NCI-H2107 (cell line): Measurements from ENCODE around the gene MME.
"Not testable (repeated sequence)": the region's sequence is repeated elsewhere in the genome, so short reads cannot be mapped to it uniquely, and the experiment has no call there.

Experiments used
- DNase-seq: peaks from one replicate; lab custom pipeline; 2025; lab: John Stamatoyannopoulos, UW

Gene MME

GRCh38 chr3:155084567-155084966, 4.4 kb downstream of the MME start:
- no peak for DNase-seq

GRCh38 chr3:155086051-155086450, 5.9 kb downstream of the MME start:
- no peak for DNase-seq

GRCh38 chr3:155088706-155089345, 8.7 kb downstream of the MME start:
- no peak for DNase-seq

GRCh38 chr3:155089495-155089894, 9.4 kb downstream of the MME start:
- DNase-seq, result no peak

GRCh38 chr3:155093261-155093660, 13.1 kb downstream of the MME start:
- peak; percentile 42 for DNase-seq

- no peak for DNase-seq
Observed at GRCh38 chr3:155096303-155097008, 16.3 kb downstream of the MME start.

GRCh38 chr3:155097009-155097349, 16.9 kb downstream of the MME start:
- no peak for DNase-seq

GRCh38 chr3:155101398-155101797, 21.3 kb downstream of the MME start:
- DNase-seq, result no peak

GRCh38 chr3:155102329-155102728, 22.2 kb downstream of the MME start:
- DNase-seq, result no peak

GRCh38 chr3:155103686-155104085, 23.6 kb downstream of the MME start:
- DNase-seq, result no peak

GRCh38 chr3:155106119-155106518, 26.0 kb downstream of the MME start:
- DNase-seq, result no peak

- DNase-seq, result no peak
Observed at GRCh38 chr3:155110022-155110421, 29.9 kb downstream of the MME start.

GRCh38 chr3:155110996-155111901, 31.1 kb downstream of the MME start:
- DNase-seq, result no peak

GRCh38 chr3:155111971-155112370, 31.9 kb downstream of the MME start:
- DNase-seq, result no peak

- DNase-seq, result no peak
Observed at GRCh38 chr3:155112661-155113389, 32.7 kb downstream of the MME start.

- not testable (repeated sequence) for DNase-seq
Observed at GRCh38 chr3:155124745-155125144, 44.6 kb downstream of the MME start.

- DNase-seq, result no peak
Observed at GRCh38 chr3:155129396-155129795, 49.3 kb downstream of the MME start.

- no peak for DNase-seq
Observed at GRCh38 chr3:155130001-155130400, 49.9 kb downstream of the MME start.

- DNase-seq, result no peak
Observed at GRCh38 chr3:155131104-155131503, 51.0 kb downstream of the MME start.

- not testable (repeated sequence) for DNase-seq
Observed at GRCh38 chr3:155134311-155134710, 54.2 kb downstream of the MME start.

- DNase-seq, result no peak
Observed at GRCh38 chr3:155135003-155135402, 54.9 kb downstream of the MME start.

GRCh38 chr3:155138677-155139076, 58.6 kb downstream of the MME start:
- DNase-seq, result no peak
